ENCODE measurements around the gene SORCS2. TPM values are rescaled to one million over a fixed set of nuclear protein-coding genes. Genes with fewer than 3 reads are reported as not detected.

Gene SORCS2
- total RNA-seq (1.4 and 6.9 TPM in 2 replicates), polyA plus RNA-seq (0.92 and 4.4 TPM in 2 replicates)

DNA sequence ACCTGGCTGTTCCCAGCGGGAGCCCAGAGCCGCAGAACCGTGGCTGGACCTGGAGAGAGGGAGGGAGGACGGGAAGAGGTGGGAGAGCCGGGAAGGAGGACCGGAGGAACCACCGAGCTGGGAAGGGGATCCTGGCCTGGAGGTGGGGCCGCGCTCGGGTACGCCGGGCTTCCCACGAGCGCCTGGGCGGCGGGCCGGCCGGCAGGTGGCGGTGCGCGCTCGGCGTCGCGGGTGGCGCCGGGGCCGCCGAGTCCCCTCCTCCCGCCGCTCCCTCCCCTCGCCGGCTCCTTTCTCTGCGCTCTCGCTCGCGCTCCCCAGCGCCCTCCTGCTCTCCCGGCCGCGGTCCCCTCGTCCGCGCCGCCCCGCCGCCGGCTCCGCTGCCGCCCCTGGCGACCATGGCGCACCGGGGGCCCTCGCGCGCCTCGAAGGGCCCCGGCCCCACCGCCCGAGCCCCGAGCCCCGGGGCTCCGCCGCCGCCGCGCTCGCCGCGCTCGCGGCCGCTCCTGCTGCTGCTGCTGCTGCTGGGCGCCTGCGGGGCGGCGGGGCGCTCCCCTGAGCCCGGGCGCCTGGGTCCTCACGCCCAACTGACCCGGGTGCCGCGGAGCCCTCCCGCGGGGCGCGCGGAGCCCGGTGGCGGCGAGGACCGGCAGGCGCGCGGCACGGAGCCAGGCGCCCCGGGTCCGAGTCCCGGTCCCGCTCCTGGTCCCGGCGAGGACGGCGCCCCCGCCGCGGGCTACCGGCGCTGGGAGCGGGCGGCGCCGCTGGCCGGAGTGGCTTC is at the start of gene SORCS2:
SORCS2 (plus strand) TSS at position 287 of the 778 bp plus-strand sequence.
- peaks cover 73% of the 10 kb centered on the region for H3K27me3 ChIP-seq
- no peaks in the 10 kb centered on the region for H3K36me3 ChIP-seq
- H3K27ac ChIP-seq: no peak within 1 kb of the TSS
- H3K4me1 ChIP-seq (ENCODE audit: low read depth): no peaks in the 10 kb centered on the region
- DNase-seq (ENCODE audit: low read depth in 1 of 2, low spot score in 1 of 2): peak; percentile 69 to 90
- H3K9me3 ChIP-seq (ENCODE audit: low read depth): no peaks in the 10 kb centered on the region
- H3K4me3 ChIP-seq: peak within 1 kb of the TSS; percentile 32
- TF ChIP-seq, protein P1, sequence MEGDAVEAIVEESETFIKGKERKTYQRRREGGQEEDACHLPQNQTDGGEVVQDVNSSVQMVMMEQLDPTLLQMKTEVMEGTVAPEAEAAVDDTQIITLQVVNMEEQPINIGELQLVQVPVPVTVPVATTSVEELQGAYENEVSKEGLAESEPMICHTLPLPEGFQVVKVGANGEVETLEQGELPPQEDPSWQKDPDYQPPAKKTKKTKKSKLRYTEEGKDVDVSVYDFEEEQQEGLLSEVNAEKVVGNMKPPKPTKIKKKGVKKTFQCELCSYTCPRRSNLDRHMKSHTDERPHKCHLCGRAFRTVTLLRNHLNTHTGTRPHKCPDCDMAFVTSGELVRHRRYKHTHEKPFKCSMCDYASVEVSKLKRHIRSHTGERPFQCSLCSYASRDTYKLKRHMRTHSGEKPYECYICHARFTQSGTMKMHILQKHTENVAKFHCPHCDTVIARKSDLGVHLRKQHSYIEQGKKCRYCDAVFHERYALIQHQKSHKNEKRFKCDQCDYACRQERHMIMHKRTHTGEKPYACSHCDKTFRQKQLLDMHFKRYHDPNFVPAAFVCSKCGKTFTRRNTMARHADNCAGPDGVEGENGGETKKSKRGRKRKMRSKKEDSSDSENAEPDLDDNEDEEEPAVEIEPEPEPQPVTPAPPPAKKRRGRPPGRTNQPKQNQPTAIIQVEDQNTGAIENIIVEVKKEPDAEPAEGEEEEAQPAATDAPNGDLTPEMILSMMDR (IDR thresholded peaks at IDR 0.05; ENCODE audit: low read depth, low read length): peak; percentile 37

DNA sequence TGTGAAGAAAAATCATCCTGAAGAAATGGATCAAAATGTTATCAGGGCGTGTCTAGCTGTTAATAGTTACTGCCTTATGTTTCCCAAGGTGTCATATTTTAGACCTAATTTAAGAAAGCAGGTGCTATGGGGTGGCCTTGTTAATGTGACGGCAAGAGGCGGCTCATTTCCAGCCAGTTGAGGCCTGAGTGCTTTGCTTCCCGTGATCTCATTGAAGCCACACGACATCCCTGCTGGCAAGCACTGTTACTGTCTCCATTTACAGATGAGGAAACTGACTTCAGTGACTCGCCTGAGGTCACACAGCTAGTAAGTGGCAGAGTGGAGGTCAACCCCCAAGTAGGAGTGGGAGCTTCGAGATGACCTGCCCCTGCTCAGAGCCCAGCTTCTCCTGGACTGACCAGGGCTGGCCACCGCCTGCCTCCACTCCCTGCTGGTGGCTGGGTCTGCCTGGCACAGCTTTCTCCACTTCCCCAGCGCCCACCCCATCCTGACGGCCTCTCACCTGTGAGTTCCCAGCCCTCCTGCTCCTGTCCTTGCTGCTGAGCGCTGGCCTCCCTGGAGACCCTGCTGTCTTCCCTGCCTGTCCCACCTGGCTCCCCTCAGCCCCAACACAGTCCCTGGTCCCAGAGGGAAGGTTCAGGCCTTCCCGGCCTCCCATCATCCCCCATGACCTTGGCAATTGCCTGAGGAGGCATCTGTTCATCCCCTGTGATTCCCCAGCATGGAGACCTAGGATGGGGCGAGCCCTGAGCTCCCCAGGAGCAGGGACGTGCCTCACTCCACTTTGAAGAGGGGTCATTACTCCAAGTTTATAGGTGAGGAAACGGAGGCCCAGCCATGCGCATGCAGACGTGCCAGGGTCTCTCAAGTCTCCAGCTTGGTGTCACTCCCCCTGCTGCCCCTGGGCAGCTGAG is 47.7 kb upstream of the SORCS2 start:
- no peaks in the 10 kb centered on the region for H3K27me3 ChIP-seq
- no peak for DNase-seq (ENCODE audit: low read depth in 1 of 2, low spot score in 1 of 2)
- TF ChIP-seq, protein P1 (IDR thresholded peaks at IDR 0.05; ENCODE audit: low read depth, low read length): no peak
- peaks cover 4% of the 10 kb centered on the region for H3K4me1 ChIP-seq (ENCODE audit: low read depth)
- no peaks in the 10 kb centered on the region for H3K36me3 ChIP-seq
- no peak overlapping the region for H3K27ac ChIP-seq
- H3K4me3 ChIP-seq: no peak overlapping the region
- no peaks in the 10 kb centered on the region for H3K9me3 ChIP-seq (ENCODE audit: low read depth)

DNA sequence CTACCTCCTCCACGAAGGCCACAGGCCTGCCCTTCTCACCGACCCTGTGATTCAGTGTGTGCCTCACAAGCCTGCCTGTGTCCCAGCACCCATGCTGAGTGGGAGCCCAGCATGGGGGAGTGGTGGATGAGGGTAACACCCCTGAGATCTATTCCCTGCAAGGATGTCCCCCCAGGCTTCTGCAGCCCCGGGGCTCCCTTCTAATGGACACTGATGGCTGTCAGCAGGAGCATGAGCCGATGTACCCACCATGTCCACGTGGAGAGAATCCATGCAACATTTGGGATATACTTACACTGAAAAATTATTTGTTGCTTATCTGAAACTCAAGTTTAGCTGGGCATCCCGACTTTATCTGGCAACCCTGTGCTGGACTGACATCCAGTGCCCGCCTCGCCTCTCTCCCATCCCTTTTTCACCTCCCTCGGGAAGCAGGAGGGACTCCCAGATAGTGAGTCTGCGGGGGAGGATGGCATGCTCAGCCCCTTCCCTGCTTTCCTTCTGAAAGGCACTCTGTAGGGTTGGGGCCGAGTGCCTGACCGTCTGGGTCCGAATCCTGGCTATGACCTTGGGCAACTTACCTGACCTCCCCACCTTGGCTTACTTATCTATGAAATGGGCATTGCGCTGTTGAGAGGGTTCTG is 46.9 kb upstream of the SORCS2 start:
- no peak overlapping the region for H3K27ac ChIP-seq
- H3K4me3 ChIP-seq: no peak overlapping the region
- no peaks in the 10 kb centered on the region for H3K27me3 ChIP-seq
- H3K36me3 ChIP-seq: no peaks in the 10 kb centered on the region
- TF ChIP-seq, protein P1 (IDR thresholded peaks at IDR 0.05; ENCODE audit: low read depth, low read length): no peak
- no peak for DNase-seq (ENCODE audit: low read depth in 1 of 2, low spot score in 1 of 2)
- H3K4me1 ChIP-seq (ENCODE audit: low read depth): no peaks in the 10 kb centered on the region
- no peaks in the 10 kb centered on the region for H3K9me3 ChIP-seq (ENCODE audit: low read depth)

DNA sequence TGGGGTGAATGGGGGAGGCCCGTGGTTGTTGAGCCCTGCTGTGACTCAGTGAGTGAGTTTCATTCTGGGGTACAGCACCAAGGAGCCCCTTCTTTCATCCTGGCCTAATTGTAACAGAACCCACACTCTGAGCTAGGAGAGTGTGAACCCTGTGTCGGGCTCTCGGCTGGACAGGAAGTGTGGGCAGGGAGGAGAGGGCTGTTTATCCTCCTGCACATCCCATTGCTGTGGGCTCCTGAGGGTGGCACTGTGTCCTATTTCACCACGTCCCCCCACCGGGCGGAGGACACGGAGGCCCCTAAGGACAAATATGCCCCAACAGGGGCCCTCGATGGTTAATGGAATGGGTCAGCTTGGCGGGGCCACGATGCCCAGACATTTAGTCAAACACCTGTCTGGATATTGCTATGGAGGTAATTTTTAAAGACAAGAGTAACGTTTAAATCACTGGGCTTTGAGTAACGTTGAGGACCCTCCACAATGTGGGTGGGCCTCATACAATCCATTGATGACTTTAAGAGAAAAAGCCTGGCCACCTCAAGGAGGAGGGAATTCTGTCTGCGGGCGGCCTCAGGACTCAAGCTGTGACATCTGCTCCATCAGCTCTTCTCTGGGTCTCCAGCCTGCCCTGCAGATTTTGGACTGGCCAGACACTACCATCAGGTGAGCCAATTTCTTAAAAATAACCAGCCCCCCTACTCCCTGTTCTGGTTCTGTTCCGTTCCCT is 46.1 kb upstream of the SORCS2 start:
- H3K9me3 ChIP-seq (ENCODE audit: low read depth): no peaks in the 10 kb centered on the region
- DNase-seq (ENCODE audit: low read depth in 1 of 2, low spot score in 1 of 2): no peak
- no peaks in the 10 kb centered on the region for H3K4me1 ChIP-seq (ENCODE audit: low read depth)

More for the DNA sequence above, 46.1 kb upstream of the SORCS2 start:
- no peak overlapping the region for H3K27ac ChIP-seq
- no peaks in the 10 kb centered on the region for H3K36me3 ChIP-seq
- no peaks in the 10 kb centered on the region for H3K27me3 ChIP-seq
- TF ChIP-seq, protein P1 (IDR thresholded peaks at IDR 0.05; ENCODE audit: low read depth, low read length): no peak
- no peak overlapping the region for H3K4me3 ChIP-seq

Data from cardiac muscle cell (in vitro differentiated cells and primary cell).